Stimulated activated CD8-positive, alpha-beta memory T cell treated with anti-CD3 and anti-CD28 coated beads, Interleukin-7, amount 100 ng/mL, for 4 hours (primary cell): ENCODE results near the gene TAF1B.

Source experiments
- DNase-seq, 2 donors: peaks; one replicate each; pipeline ENCODE4 v3.0.0-alpha.2; 2020; ENCODE audit warnings: low read depth in 2 of 2

TAF1B gene

GRCh38 chr2:9965119-9965822 is 122.0 kb downstream of the TAF1B start:
- no peak for DNase-seq

- DNase-seq, result no peak
Measured at GRCh38 chr2:9966491-9967022, 123.3 kb downstream of the TAF1B start.

- no peak for DNase-seq
Measured at GRCh38 chr2:9967053-9967775, 123.9 kb downstream of the TAF1B start.

- DNase-seq, result no peak
Measured at GRCh38 chr2:9968553-9969497, 125.6 kb downstream of the TAF1B start.

- no peak for DNase-seq
Measured at GRCh38 chr2:9970200-9971044, 127.1 kb downstream of the TAF1B start.

GRCh38 chr2:9971105-9971818 is 128.0 kb downstream of the TAF1B start:
- no peak for DNase-seq

- no peak for DNase-seq
Measured at GRCh38 chr2:9971890-9972289, 128.6 kb downstream of the TAF1B start.

GRCh38 chr2:9972621-9973479 is 129.6 kb downstream of the TAF1B start:
- no peak for DNase-seq

- no peak for DNase-seq
Measured at GRCh38 chr2:9973690-9974089, 130.4 kb downstream of the TAF1B start.

- DNase-seq, result no peak
Measured at GRCh38 chr2:9974343-9974742, 131.1 kb downstream of the TAF1B start.

GRCh38 chr2:9975328-9975727 is 132.1 kb downstream of the TAF1B start:
- DNase-seq, result no peak

- no peak for DNase-seq
Measured at GRCh38 chr2:9975805-9976447, 132.7 kb downstream of the TAF1B start.

- DNase-seq, result no peak
Measured at GRCh38 chr2:9979977-9980376, 136.7 kb downstream of the TAF1B start.

- no peak for DNase-seq
Measured at GRCh38 chr2:9980520-9980919, 137.2 kb downstream of the TAF1B start.

GRCh38 chr2:9981655-9982054 is 138.4 kb downstream of the TAF1B start:
- no peak for DNase-seq

GRCh38 chr2:9982248-9982647 is 139.0 kb downstream of the TAF1B start:
- no peak for DNase-seq

- no peak for DNase-seq
Measured at GRCh38 chr2:9982891-9983290, 139.6 kb downstream of the TAF1B start.

GRCh38 chr2:9983401-9984216 is 140.3 kb downstream of the TAF1B start:
- DNase-seq, result no peak
